ENCODE measurements around the gene REV3L. TPM values are rescaled to one million over a fixed set of nuclear protein-coding genes. Genes with fewer than 3 reads are reported as not detected.
A peak's percentile ranks its signal among the peaks of the same experiment; 100 is the strongest.

REV3L gene
- polyA plus RNA-seq, 4 donors = 4.2 to 16.8 (median 8.4) TPM

DNA sequence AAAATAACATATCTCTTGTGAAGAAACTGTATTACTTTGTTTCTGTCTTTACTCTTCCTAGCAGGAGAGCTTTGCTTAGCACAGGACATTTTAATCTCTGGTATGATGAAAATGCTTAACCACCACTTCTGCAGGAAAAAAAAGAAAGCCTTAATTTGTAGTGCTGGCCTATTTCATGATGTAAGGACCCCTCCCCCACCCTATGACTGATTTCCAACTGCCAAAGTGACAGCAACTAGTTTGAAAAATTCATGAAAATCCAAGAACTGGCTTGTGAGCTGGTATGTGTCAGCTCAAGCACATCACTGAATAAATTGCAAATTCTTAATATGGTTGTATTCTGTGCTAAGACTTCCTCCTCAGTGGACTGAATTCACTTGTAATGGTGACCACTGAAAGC, 125.3 kb downstream of the REV3L start:
- Histone ChIP-seq H3K36me3 (ENCODE audit: control insufficient read depth in 3 of 3, insufficient read depth in 2 of 3, low read depth in 1 of 3, low read length in 3 of 3) (peaks cover 0 to 8% (median 4%) of the 10 kb centered on the region in 3 donors), H3K27ac (ENCODE audit: low read depth in 1 of 3, low read length in 2 of 3) (no peak overlapping the region)

DNA sequence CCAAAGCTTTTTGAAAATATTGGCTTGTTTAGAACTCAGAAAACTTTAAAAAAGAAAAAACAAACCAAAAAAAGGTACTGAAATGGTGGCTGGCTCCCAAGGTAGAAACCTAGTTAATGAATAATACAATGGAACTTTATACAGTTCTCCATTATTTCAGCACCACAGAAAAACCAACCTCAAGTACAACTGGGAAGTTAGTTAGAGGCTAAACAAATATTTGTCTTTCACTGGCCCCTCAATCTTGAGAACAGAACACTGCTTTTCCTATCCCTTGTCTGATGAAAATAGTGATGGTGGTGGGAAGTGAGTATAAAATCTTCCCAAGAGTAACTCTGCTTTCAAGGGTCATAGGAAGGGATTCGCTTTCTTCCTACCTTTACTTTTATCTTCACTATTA, 126.5 kb downstream of the REV3L start:
- Histone ChIP-seq H3K36me3 (ENCODE audit: control insufficient read depth in 3 of 3, insufficient read depth in 2 of 3, low read depth in 1 of 3, low read length in 3 of 3) (peaks cover 0 to 10% (median 3%) of the 10 kb centered on the region in 3 donors), H3K27ac (ENCODE audit: low read depth in 1 of 3, low read length in 2 of 3) (no peak overlapping the region), H3K4me1 (ENCODE audit: control insufficient read depth in 3 of 3, insufficient read depth in 2 of 3, low read depth in 1 of 3, low read length in 2 of 3) (peaks cover 0 to 6% (median 0%) of the 10 kb centered on the region in 3 donors), H3K27me3 (ENCODE audit: control insufficient read depth in 3 of 3, insufficient read depth in 3 of 3, low read length in 3 of 3) (no peaks in the 10 kb centered on the region), H3K4me3 (ENCODE audit: low read depth in 1 of 3, low read length in 3 of 3) (no peak overlapping the region), H3K9me3 (ENCODE audit: control insufficient read depth in 2 of 2, insufficient read depth in 1 of 2, low read depth in 1 of 2, low read length in 1 of 2) (no peaks in the 10 kb centered on the region)
- FAIRE-seq = no peak
- peak in 1 of 2 donors; percentile 11 for DNase-seq
- 88 to 100% (median 98%) methylated on average over 1 of the region's 1 CpG for WGBS, 3 donors

More for the DNA sequence above, 125.3 kb downstream of the REV3L start:
- DNase-seq (no peak), FAIRE-seq (no peak)
- H3K27me3 ChIP-seq (ENCODE audit: control insufficient read depth in 3 of 3, insufficient read depth in 3 of 3, low read length in 3 of 3) = no peaks in the 10 kb centered on the region
- no peak overlapping the region for H3K4me3 ChIP-seq (ENCODE audit: low read depth in 1 of 3, low read length in 3 of 3)
- peaks cover 0 to 6% (median 0%) of the 10 kb centered on the region in 3 donors for H3K4me1 ChIP-seq (ENCODE audit: control insufficient read depth in 3 of 3, insufficient read depth in 2 of 3, low read depth in 1 of 3, low read length in 2 of 3)
- H3K9me3 ChIP-seq (ENCODE audit: control insufficient read depth in 2 of 2, insufficient read depth in 1 of 2, low read depth in 1 of 2, low read length in 1 of 2) = no peaks in the 10 kb centered on the region

GRCh38 chr6:111354758-111355555, 128.1 kb downstream of the REV3L start:
- Histone ChIP-seq H3K4me3 (ENCODE audit: low read depth in 1 of 3, low read length in 3 of 3) (no peak overlapping the region), H3K27ac (ENCODE audit: low read depth in 1 of 3, low read length in 2 of 3) (no peak overlapping the region), H3K4me1 (ENCODE audit: control insufficient read depth in 3 of 3, insufficient read depth in 2 of 3, low read depth in 1 of 3, low read length in 2 of 3) (peaks cover 0 to 6% (median 0%) of the 10 kb centered on the region in 3 donors), H3K27me3 (ENCODE audit: control insufficient read depth in 3 of 3, insufficient read depth in 3 of 3, low read length in 3 of 3) (no peaks in the 10 kb centered on the region), H3K9me3 (ENCODE audit: control insufficient read depth in 2 of 2, insufficient read depth in 1 of 2, low read depth in 1 of 2, low read length in 1 of 2) (no peaks in the 10 kb centered on the region), H3K36me3 (ENCODE audit: control insufficient read depth in 3 of 3, insufficient read depth in 2 of 3, low read depth in 1 of 3, low read length in 3 of 3) (peaks cover 1 to 11% (median 2%) of the 10 kb centered on the region in 3 donors)
- FAIRE-seq (no peak), DNase-seq (no peak)
- 88 to 91% (median 91%) methylated on average over 3 of the region's 3 CpGs for WGBS, 3 donors

DNA sequence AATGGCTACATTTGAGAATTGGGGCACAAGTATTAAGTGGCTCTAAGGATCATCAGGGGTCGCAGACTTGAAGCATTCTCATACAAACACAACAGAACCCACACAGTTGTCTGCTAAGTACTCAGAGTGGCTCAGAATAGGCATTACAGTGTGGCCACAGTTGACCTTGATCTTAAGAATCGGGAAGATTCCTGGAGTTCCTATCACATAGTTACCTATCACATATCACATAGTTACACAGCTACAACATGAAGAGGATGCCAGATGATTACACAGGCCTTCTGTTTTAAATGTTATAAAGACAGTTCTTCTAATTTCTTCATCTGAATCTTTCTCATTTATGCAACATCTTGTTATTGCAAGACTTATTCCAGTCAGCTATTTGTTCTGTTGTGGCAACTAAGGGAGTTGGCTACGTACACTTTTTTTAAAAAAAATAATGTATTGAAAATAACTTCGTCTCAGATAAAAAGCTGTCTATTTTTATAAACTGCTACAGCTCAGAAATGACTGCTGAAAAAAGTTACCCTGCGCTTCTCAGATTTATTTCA, 129.0 kb downstream of the REV3L start:
- Histone ChIP-seq H3K36me3 (ENCODE audit: control insufficient read depth in 3 of 3, insufficient read depth in 2 of 3, low read depth in 1 of 3, low read length in 3 of 3) (peaks cover 2 to 13% (median 3%) of the 10 kb centered on the region in 3 donors), H3K4me1 (ENCODE audit: control insufficient read depth in 3 of 3, insufficient read depth in 2 of 3, low read depth in 1 of 3, low read length in 2 of 3) (peaks cover 0 to 6% (median 0%) of the 10 kb centered on the region in 3 donors), H3K27ac (ENCODE audit: low read depth in 1 of 3, low read length in 2 of 3) (no peak overlapping the region), H3K4me3 (ENCODE audit: low read depth in 1 of 3, low read length in 3 of 3) (no peak overlapping the region), H3K9me3 (ENCODE audit: control insufficient read depth in 2 of 2, insufficient read depth in 1 of 2, low read depth in 1 of 2, low read length in 1 of 2) (no peaks in the 10 kb centered on the region), H3K27me3 (ENCODE audit: control insufficient read depth in 3 of 3, insufficient read depth in 3 of 3, low read length in 3 of 3) (no peaks in the 10 kb centered on the region)
- DNase-seq (no peak), FAIRE-seq (no peak)
- WGBS, 3 donors = 85 to 94% (median 93%) methylated on average over 5 of the region's 5 CpGs

- no peaks in the 10 kb centered on the region for H3K9me3 ChIP-seq (ENCODE audit: control insufficient read depth in 2 of 2, insufficient read depth in 1 of 2, low read depth in 1 of 2, low read length in 1 of 2)
- peak overlapping the region in 1 of 3 donors; percentile 1 for H3K27ac ChIP-seq (ENCODE audit: low read depth in 1 of 3, low read length in 2 of 3)
- no peaks in the 10 kb centered on the region for H3K27me3 ChIP-seq (ENCODE audit: control insufficient read depth in 3 of 3, insufficient read depth in 3 of 3, low read length in 3 of 3)
- DNase-seq = peak; percentile 60 to 75
- H3K36me3 ChIP-seq (ENCODE audit: control insufficient read depth in 3 of 3, insufficient read depth in 2 of 3, low read depth in 1 of 3, low read length in 3 of 3) = peaks cover 2 to 25% (median 3%) of the 10 kb centered on the region in 3 donors
- no peak for FAIRE-seq
- H3K4me3 ChIP-seq (ENCODE audit: low read depth in 1 of 3, low read length in 3 of 3) = no peak overlapping the region
- WGBS, 3 donors = 58 to 82% (median 76%) methylated on average over 3 of the region's 3 CpGs
- H3K4me1 ChIP-seq (ENCODE audit: control insufficient read depth in 3 of 3, insufficient read depth in 2 of 3, low read depth in 1 of 3, low read length in 2 of 3) = peaks cover 2 to 6% (median 2%) of the 10 kb centered on the region in 3 donors
Measured at GRCh38 chr6:111347589-111347988, 135.4 kb downstream of the REV3L start.

DNA sequence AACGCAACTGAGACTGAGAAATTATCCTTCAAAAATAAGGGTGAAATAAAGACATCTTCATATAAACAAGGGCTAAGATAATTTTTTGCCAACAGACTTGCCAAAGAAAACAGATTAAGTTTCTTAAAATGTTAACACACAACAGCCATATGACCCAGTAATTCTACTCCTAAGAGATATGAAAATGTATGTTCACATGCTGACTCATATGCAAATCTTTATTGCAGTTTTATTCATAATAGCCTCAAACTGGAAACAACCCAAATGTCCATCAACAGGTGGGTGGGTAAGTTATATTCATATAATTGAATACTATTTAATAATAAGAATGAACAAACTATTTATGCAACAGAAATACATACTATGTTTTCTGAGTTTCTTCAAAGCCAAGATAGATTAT, 140.1 kb downstream of the REV3L start:
- peak in 1 of 2 donors; percentile 5 for DNase-seq
- H3K4me1 ChIP-seq (ENCODE audit: control insufficient read depth in 3 of 3, insufficient read depth in 2 of 3, low read depth in 1 of 3, low read length in 2 of 3) = peaks cover 2 to 3% (median 2%) of the 10 kb centered on the region in 3 donors
- H3K27ac ChIP-seq (ENCODE audit: low read depth in 1 of 3, low read length in 2 of 3) = no peak overlapping the region
- no peaks in the 10 kb centered on the region for H3K27me3 ChIP-seq (ENCODE audit: control insufficient read depth in 3 of 3, insufficient read depth in 3 of 3, low read length in 3 of 3)
- H3K36me3 ChIP-seq (ENCODE audit: control insufficient read depth in 3 of 3, insufficient read depth in 2 of 3, low read depth in 1 of 3, low read length in 3 of 3) = peaks cover 0 to 18% (median 0%) of the 10 kb centered on the region in 3 donors
- no peak overlapping the region for H3K4me3 ChIP-seq (ENCODE audit: low read depth in 1 of 3, low read length in 3 of 3)
- H3K9me3 ChIP-seq (ENCODE audit: control insufficient read depth in 2 of 2, insufficient read depth in 1 of 2, low read depth in 1 of 2, low read length in 1 of 2) = no peaks in the 10 kb centered on the region
- WGBS, 3 donors = 84 to 97% (median 96%) methylated on average over 1 of the region's 1 CpG
- peak; percentile 33 for FAIRE-seq

DNA sequence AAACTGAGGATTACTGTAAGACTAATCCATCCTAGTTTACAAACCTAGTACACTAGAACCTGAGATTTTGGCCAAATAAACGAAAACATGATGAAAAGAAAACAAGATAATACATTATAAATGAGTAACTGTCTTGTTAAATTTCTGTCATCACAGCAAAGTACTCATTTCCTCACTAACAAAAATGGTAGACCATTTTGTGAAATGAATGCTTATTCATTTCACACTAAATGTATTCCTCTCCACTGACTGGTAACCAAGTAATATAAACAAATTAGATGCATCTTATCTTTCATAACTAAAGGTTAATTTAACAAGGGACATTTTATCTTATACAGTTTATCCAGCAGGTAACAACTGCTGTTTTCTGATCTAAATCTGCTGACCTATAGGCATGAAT, 143.7 kb downstream of the REV3L start:
- FAIRE-seq = no peak
- no peak overlapping the region for H3K4me3 ChIP-seq (ENCODE audit: low read depth in 1 of 3, low read length in 3 of 3)
- H3K9me3 ChIP-seq (ENCODE audit: control insufficient read depth in 2 of 2, insufficient read depth in 1 of 2, low read depth in 1 of 2, low read length in 1 of 2) = no peaks in the 10 kb centered on the region
- no peaks in the 10 kb centered on the region for H3K4me1 ChIP-seq (ENCODE audit: control insufficient read depth in 3 of 3, insufficient read depth in 2 of 3, low read depth in 1 of 3, low read length in 2 of 3)
- H3K27me3 ChIP-seq (ENCODE audit: control insufficient read depth in 3 of 3, insufficient read depth in 3 of 3, low read length in 3 of 3) = no peaks in the 10 kb centered on the region
- 68 to 79% (median 79%) methylated on average over 1 of the region's 1 CpG for WGBS, 3 donors
- peaks cover 0 to 10% (median 0%) of the 10 kb centered on the region in 3 donors for H3K36me3 ChIP-seq (ENCODE audit: control insufficient read depth in 3 of 3, insufficient read depth in 2 of 3, low read depth in 1 of 3, low read length in 3 of 3)
- H3K27ac ChIP-seq (ENCODE audit: low read depth in 1 of 3, low read length in 2 of 3) = no peak overlapping the region
- no peak for DNase-seq

GRCh38 chr6:111338843-111339242, 144.2 kb downstream of the REV3L start:
- DNase-seq (peak in 1 of 2 donors; percentile 34), FAIRE-seq (no peak)
- Histone ChIP-seq H3K4me3 (ENCODE audit: low read depth in 1 of 3, low read length in 3 of 3) (no peak overlapping the region), H3K27me3 (ENCODE audit: control insufficient read depth in 3 of 3, insufficient read depth in 3 of 3, low read length in 3 of 3) (no peaks in the 10 kb centered on the region), H3K9me3 (ENCODE audit: control insufficient read depth in 2 of 2, insufficient read depth in 1 of 2, low read depth in 1 of 2, low read length in 1 of 2) (no peaks in the 10 kb centered on the region), H3K27ac (ENCODE audit: low read depth in 1 of 3, low read length in 2 of 3) (peak overlapping the region in 1 of 3 donors; percentile 32), H3K36me3 (ENCODE audit: control insufficient read depth in 3 of 3, insufficient read depth in 2 of 3, low read depth in 1 of 3, low read length in 3 of 3) (peaks cover 0 to 10% (median 0%) of the 10 kb centered on the region in 3 donors), H3K4me1 (ENCODE audit: control insufficient read depth in 3 of 3, insufficient read depth in 2 of 3, low read depth in 1 of 3, low read length in 2 of 3) (no peaks in the 10 kb centered on the region)
- WGBS, 3 donors = 45 to 61% (median 52%) methylated on average over 3 of the region's 3 CpGs

Measured in small intestine (tissue), 7 donors.